ENCODE data around the gene PTMS. TPM values are rescaled to one million over a fixed set of nuclear protein-coding genes. Genes with fewer than 3 reads are reported as not detected.

PTMS gene
- total and polyA plus RNA-seq, 2 of the 13 experiments (the other 11 are each of a cell fraction or from before 2014, with no cell fraction given) = 40.5 to 82.4 TPM

DNA sequence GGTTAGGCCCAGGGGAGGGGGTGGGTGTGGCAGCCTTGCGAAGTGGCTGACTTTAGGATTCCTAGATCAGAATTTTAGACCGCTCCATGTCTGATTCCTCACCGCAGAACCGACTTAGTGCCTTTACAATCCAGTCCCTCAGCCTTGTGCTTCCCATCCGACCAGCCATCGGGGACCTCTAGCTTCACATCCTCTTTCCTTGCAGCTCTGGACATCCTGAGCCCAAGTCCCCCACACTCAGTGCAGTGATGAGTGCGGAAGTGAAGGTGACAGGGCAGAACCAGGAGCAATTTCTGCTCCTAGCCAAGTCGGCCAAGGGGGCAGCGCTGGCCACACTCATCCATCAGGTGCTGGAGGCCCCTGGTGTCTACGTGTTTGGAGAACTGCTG is 41.8 kb upstream of the PTMS start:
- peaks cover 29% of the 10 kb centered on the region for H3K4me1 ChIP-seq (ENCODE audit: insufficient read depth, low read length)
- H3K27ac ChIP-seq (ENCODE audit: extremely low read length, insufficient read depth, low read length) = peak overlapping the region; percentile 82
- ChIA-PET CTCF (ENCODE audit: low intra/inter-chr PET ratio, low total read pairs) (no interaction called here), POLR2A (interaction anchor here (0.7 to 2.6 kb wide), 33 partner anchors 9 to 388 kb away, joined by 3 to 111 read pairs (median 5); partner anchors contain the start of genes CD4, CDCA3, GAPDH and LTBR)
- peak overlapping the region; percentile 98 for H3K4me2 ChIP-seq (ENCODE audit: low read depth, low read length)
- TSS peak; percentile 79 for BruUV-seq (replicated peaks)
- FAIRE-seq (no peak), DNase-seq (ENCODE audit: low spot score) (peak; percentile 20), ATAC-seq (peak; percentile 55)
- H3K27me3 ChIP-seq (ENCODE audit: control insufficient read depth in 1 of 2, insufficient read depth in 2 of 2, low read length in 2 of 2) = no peaks in the 10 kb centered on the region
- H3K9me3 ChIP-seq (ENCODE audit: low read length) = no peaks in the 10 kb centered on the region
- H3K9ac ChIP-seq (ENCODE audit: insufficient read depth, low read depth, low read length) = peak overlapping the region; percentile 85
- 13% methylated on average over 10 of the region's 10 CpGs for WGBS (ENCODE audit: low lambda C conversion rate)
- intact Hi-C loops (cut with micrococcal nuclease; ENCODE audit: unreplicated experiment) (loop anchor here (2.0 kb wide), 1 partner anchor 36 kb away; the partner anchor contains the start of gene ZNF384), in situ Hi-C loops (cut with HindIII; ENCODE audit: extremely low pct_ligation_motif_present, low pct_unique_long_range_greater_than_20kb) (no loop called here)
- peaks cover 3% of the 10 kb centered on the region for H3K79me2 ChIP-seq (ENCODE audit: insufficient read depth, low read length)
- peak overlapping the region; percentile 57 for H2AFZ ChIP-seq (ENCODE audit: low read length)
- no peaks in the 10 kb centered on the region for H4K20me1 ChIP-seq (ENCODE audit: insufficient read depth, low read length)
- peaks cover 0 to 16% of the 10 kb centered on the region in 2 experiments; a peak in 3 of 5 replicates for H3K36me3 ChIP-seq (replicated peaks in 1 of 2; ENCODE audit: control insufficient read depth in 1 of 2, insufficient read depth in 2 of 2, low read length in 2 of 2)
- peak overlapping the region; percentile 46 to 74 (median 51) for H3K4me3 ChIP-seq (replicated peaks in 1 of 3; ENCODE audit: insufficient read depth in 1 of 3, low read depth in 2 of 3, low read length in 3 of 3)
- TF ChIP-seq, protein P1, sequence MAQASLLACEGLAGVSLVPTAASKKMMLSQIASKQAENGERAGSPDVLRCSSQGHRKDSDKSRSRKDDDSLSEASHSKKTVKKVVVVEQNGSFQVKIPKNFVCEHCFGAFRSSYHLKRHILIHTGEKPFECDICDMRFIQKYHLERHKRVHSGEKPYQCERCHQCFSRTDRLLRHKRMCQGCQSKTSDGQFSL (CRISPR knock-in tag; IDR thresholded peaks at IDR 0.05) = 0 out of 2 replicates have a peak, but pooled peaks have one; percentile 1
- TF ChIP-seq ZNF782 (CRISPR knock-in tag; IDR thresholded peaks at IDR 0.05; ENCODE audit: borderline replicate concordance) = no peak
- TF ChIP-seq, protein P2, sequence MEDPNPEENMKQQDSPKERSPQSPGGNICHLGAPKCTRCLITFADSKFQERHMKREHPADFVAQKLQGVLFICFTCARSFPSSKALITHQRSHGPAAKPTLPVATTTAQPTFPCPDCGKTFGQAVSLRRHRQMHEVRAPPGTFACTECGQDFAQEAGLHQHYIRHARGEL (CRISPR knock-in tag; IDR thresholded peaks at IDR 0.05) = 0 out of 2 replicates have a peak, but pooled peaks have one; percentile 4
- TF ChIP-seq, protein P3, sequence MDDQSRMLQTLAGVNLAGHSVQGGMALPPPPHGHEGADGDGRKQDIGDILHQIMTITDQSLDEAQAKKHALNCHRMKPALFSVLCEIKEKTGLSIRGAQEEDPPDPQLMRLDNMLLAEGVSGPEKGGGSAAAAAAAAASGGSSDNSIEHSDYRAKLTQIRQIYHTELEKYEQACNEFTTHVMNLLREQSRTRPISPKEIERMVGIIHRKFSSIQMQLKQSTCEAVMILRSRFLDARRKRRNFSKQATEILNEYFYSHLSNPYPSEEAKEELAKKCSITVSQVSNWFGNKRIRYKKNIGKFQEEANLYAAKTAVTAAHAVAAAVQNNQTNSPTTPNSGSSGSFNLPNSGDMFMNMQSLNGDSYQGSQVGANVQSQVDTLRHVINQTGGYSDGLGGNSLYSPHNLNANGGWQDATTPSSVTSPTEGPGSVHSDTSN (CRISPR knock-in tag; IDR thresholded peaks at IDR 0.05; ENCODE audit: borderline replicate concordance) = 0 out of 2 replicates have a peak, but pooled peaks have one; percentile 15
- TF ChIP-seq ATAD3A (CRISPR knock-in tag; IDR thresholded peaks at IDR 0.05) = no peak
- TF ChIP-seq ZFP36L2 (CRISPR knock-in tag; IDR thresholded peaks at IDR 0.05) = no peak
- TF ChIP-seq MTF2 (CRISPR knock-in tag; IDR thresholded peaks at IDR 0.05; ENCODE audit: borderline replicate concordance) = peak; percentile 60; the same call in 1 of the 2 replicates
- TF ChIP-seq RNF2 (conservative IDR thresholded peaks at IDR 0.05; ENCODE audit: low read depth) = 0 out of 2 replicates have a peak, but pooled peaks have one; percentile 9
- TF ChIP-seq, protein P4, sequence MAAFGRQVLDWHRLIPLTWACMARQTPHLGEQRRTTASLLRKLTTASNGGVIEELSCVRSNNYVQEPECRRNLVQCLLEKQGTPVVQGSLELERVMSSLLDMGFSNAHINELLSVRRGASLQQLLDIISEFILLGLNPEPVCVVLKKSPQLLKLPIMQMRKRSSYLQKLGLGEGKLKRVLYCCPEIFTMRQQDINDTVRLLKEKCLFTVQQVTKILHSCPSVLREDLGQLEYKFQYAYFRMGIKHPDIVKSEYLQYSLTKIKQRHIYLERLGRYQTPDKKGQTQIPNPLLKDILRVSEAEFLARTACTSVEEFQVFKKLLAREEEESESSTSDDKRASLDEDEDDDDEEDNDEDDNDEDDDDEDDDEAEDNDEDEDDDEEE (CRISPR knock-in tag; IDR thresholded peaks at IDR 0.05) = peak; percentile 61
- 0 out of 2 replicates have a peak, but pooled peaks have one; percentile 21 for TF ChIP-seq SNAPC2 (CRISPR knock-in tag; IDR thresholded peaks at IDR 0.05)
- TF ChIP-seq, protein P5, sequence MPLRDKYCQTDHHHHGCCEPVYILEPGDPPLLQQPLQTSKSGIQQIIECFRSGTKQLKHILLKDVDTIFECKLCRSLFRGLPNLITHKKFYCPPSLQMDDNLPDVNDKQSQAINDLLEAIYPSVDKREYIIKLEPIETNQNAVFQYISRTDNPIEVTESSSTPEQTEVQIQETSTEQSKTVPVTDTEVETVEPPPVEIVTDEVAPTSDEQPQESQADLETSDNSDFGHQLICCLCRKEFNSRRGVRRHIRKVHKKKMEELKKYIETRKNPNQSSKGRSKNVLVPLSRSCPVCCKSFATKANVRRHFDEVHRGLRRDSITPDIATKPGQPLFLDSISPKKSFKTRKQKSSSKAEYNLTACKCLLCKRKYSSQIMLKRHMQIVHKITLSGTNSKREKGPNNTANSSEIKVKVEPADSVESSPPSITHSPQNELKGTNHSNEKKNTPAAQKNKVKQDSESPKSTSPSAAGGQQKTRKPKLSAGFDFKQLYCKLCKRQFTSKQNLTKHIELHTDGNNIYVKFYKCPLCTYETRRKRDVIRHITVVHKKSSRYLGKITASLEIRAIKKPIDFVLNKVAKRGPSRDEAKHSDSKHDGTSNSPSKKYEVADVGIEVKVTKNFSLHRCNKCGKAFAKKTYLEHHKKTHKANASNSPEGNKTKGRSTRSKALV (CRISPR knock-in tag; IDR thresholded peaks at IDR 0.05) = 0 out of 2 replicates have a peak, but pooled peaks have one; percentile 12
- TF ChIP-seq ARNT2 (CRISPR knock-in tag; IDR thresholded peaks at IDR 0.05; ENCODE audit: low read depth) = peak; percentile 3; the same call in 1 of the 2 replicates
- no peak for TF ChIP-seq SIN3B (IDR thresholded peaks at IDR 0.05; ENCODE audit: low read length)
- TF ChIP-seq, protein P6, sequence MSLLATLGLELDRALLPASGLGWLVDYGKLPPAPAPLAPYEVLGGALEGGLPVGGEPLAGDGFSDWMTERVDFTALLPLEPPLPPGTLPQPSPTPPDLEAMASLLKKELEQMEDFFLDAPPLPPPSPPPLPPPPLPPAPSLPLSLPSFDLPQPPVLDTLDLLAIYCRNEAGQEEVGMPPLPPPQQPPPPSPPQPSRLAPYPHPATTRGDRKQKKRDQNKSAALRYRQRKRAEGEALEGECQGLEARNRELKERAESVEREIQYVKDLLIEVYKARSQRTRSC (CRISPR knock-in tag; IDR thresholded peaks at IDR 0.05; ENCODE audit: low read depth) = 0 out of 2 replicates have a peak, but pooled peaks have one; percentile 2
- TF ChIP-seq ZNF678 (CRISPR knock-in tag; IDR thresholded peaks at IDR 0.05) = peak; percentile 29; the same call in 1 of the 2 replicates
- peak; percentile 19; the same call in 1 of the 2 replicates for TF ChIP-seq NKX3-1 (CRISPR knock-in tag; IDR thresholded peaks at IDR 0.05)
- TF ChIP-seq ZNF567 (CRISPR knock-in tag; IDR thresholded peaks at IDR 0.05; ENCODE audit: borderline replicate concordance) = 0 out of 2 replicates have a peak, but pooled peaks have one; percentile 28
- peak; percentile 75; the same call in 1 of the 2 replicates for TF ChIP-seq NRL (CRISPR knock-in tag; IDR thresholded peaks at IDR 0.05; ENCODE audit: borderline replicate concordance)
- TF ChIP-seq ZNF891 (CRISPR knock-in tag; IDR thresholded peaks at IDR 0.05) = peak; percentile 66

Data from HepG2 (cell line).